IMR-90 (cell line): ENCODE measurements around the gene NXN. TPM values are rescaled to one million over a fixed set of nuclear protein-coding genes. Genes with fewer than 3 reads are reported as not detected.

Experiments used
- ATAC-seq: fragments of 200-7000 bp; cut with Tn5 transposase; 2 replicates; pipeline ENCODE4 v1.9.1; 2020; ENCODE audit warnings: low read depth, mild to moderate bottlenecking, moderate library complexity
- BruUV-seq: library from RNA; stranded (reverse); fragments of 400-500 nt; replicated peaks from 2 replicates; lab custom pipeline; 2021; lab: Mats Ljungman, UMichigan
- CTCF ChIA-PET: fragments of 300-600 bp; formaldehyde crosslinking; extraction: SDS; loops from one replicate; lab custom pipeline; 2021; ENCODE audit warnings: antibody characterized with exemption; lab: Yijun Ruan, JAX
- POLR2A ChIA-PET: fragments of 300-600 bp; sonication (Branson Sonifier 250); formaldehyde crosslinking; loops from one replicate; lab custom pipeline; 2022; ENCODE audit warnings: antibody characterized with exemption; ENCODE audit not compliant: unreplicated experiment; lab: Charles Lee
- DNase-seq: peaks from one replicate; pipeline ENCODE4 v3.0.0; 2013
- H2AFZ ChIP-seq: replicated peaks from 2 replicates; pipeline ENCODE3; 2013; ENCODE audit warnings: low read length, mild to moderate bottlenecking; ENCODE audit not compliant: poor library complexity
- H2AK5ac ChIP-seq: 2 replicates; pipeline ENCODE4 v1.6.1; 2013; ENCODE audit warnings: low read depth, low read length, inconsistent platforms
- H2AK9ac ChIP-seq: replicated peaks from 2 replicates; pipeline ENCODE3; 2013; ENCODE audit warnings: mild to moderate bottlenecking, low read depth, low read length, moderate library complexity; ENCODE audit not compliant: poor library complexity
- H2BK120ac ChIP-seq: 2 replicates; pipeline ENCODE4 v1.6.1; 2013; ENCODE audit warnings: low read depth, low read length, inconsistent platforms
- H2BK15ac ChIP-seq: 3 replicates; pipeline ENCODE4 v1.6.1; 2013; ENCODE audit warnings: low read depth, low read length, inconsistent platforms
- H2BK20ac ChIP-seq: 2 replicates; pipeline ENCODE4 v1.6.1; 2013; ENCODE audit warnings: low read depth, mild to moderate bottlenecking, inconsistent platforms, low read length, moderate library complexity
- H2BK5ac ChIP-seq: 2 replicates; pipeline ENCODE4 v1.6.1; 2013; ENCODE audit warnings: mild to moderate bottlenecking, low read depth, low read length, inconsistent platforms; ENCODE audit not compliant: poor library complexity, severe bottlenecking
- H3K14ac ChIP-seq: replicated peaks from 2 replicates; pipeline ENCODE4 v1.6.1; 2013; ENCODE audit warnings: low read depth, low read length, inconsistent platforms
- H3K18ac ChIP-seq: 2 replicates; pipeline ENCODE4 v1.6.1; 2013; ENCODE audit warnings: low read depth, low read length, control low read depth
- H3K23ac ChIP-seq: 2 replicates; pipeline ENCODE4 v1.6.1; 2013; ENCODE audit warnings: low read depth, low read length, inconsistent platforms
- H3K27ac ChIP-seq: 2 replicates; pipeline ENCODE4 v1.5.1; 2013; ENCODE audit warnings: mild to moderate bottlenecking, control low read depth, low read length; ENCODE audit not compliant: insufficient read depth
- H3K27me3 ChIP-seq: 2 replicates; pipeline ENCODE4 v1.6.1; 2013; ENCODE audit warnings: low read length; ENCODE audit not compliant: control insufficient read depth, insufficient read depth
- H3K36me3 ChIP-seq: 2 replicates; pipeline ENCODE4 v1.6.1; 2013; ENCODE audit warnings: low read length, mixed read lengths; ENCODE audit not compliant: control insufficient read depth, insufficient read depth
- H3K4ac ChIP-seq: 2 replicates; pipeline ENCODE4 v1.6.1; 2013; ENCODE audit warnings: low read depth, low read length, inconsistent platforms
- H3K4me1 ChIP-seq: 2 replicates; pipeline ENCODE4 v1.6.1; 2013; ENCODE audit warnings: low read length, mixed read lengths; ENCODE audit not compliant: control insufficient read depth, insufficient read depth
- H3K4me2 ChIP-seq: 2 replicates; pipeline ENCODE4 v1.6.1; 2013; ENCODE audit warnings: low read depth, mild to moderate bottlenecking, control low read depth, low read length, moderate library complexity
- H3K4me3 ChIP-seq: 2 replicates; pipeline ENCODE4 v1.5.1; 2013; ENCODE audit warnings: low read depth, mild to moderate bottlenecking, control low read depth, low read length, moderate library complexity; ENCODE audit not compliant: insufficient read depth
- H3K56ac ChIP-seq: 2 replicates; pipeline ENCODE4 v1.6.1; 2013; ENCODE audit warnings: low read length, inconsistent platforms; ENCODE audit not compliant: insufficient read depth; ENCODE audit errors: extremely low read depth
- H3K79me1 ChIP-seq, 2 experiments: 2 replicates each; pipeline ENCODE4 v1.6.1; 2013; ENCODE audit warnings: low read length in 2 of 2, inconsistent platforms in 1 of 2, low read depth in 1 of 2
- H3K9ac ChIP-seq: 2 replicates; pipeline ENCODE4 v1.6.1; 2013; ENCODE audit warnings: low read depth, low read length, control low read depth
- H3K9me1 ChIP-seq: 2 replicates; pipeline ENCODE4 v1.6.1; 2013; ENCODE audit warnings: low read length, inconsistent platforms; ENCODE audit not compliant: insufficient read depth
- H3K9me3 ChIP-seq: 2 replicates; pipeline ENCODE4 v1.6.1; 2013; ENCODE audit warnings: low read length; ENCODE audit not compliant: control insufficient read depth, insufficient read depth
- H4K20me1 ChIP-seq: 2 replicates; pipeline ENCODE4 v1.6.1; 2013; ENCODE audit warnings: low read length, inconsistent platforms; ENCODE audit not compliant: insufficient read depth
- H4K5ac ChIP-seq: 2 replicates; pipeline ENCODE4 v1.6.1; 2013; ENCODE audit warnings: mild to moderate bottlenecking, low read depth, low read length, control low read depth
- H4K8ac ChIP-seq, 2 experiments: 2 replicates each; pipeline ENCODE4 v1.6.1; 2013; ENCODE audit warnings: low read depth in 2 of 2, low read length in 2 of 2, control low read depth in 1 of 2, inconsistent platforms in 1 of 2
- H4K91ac ChIP-seq: 2 replicates; pipeline ENCODE4 v1.6.1; 2013; ENCODE audit warnings: low read depth, low read length, inconsistent platforms; ENCODE audit not compliant: insufficient read depth
- BHLHE40 ChIP-seq: fragments of 150-350 bp; IDR thresholded peaks from 2 replicates; pipeline ENCODE4 v1.6.1; 2016; ENCODE audit warnings: mild to moderate bottlenecking, low read depth, low read length
- FOS ChIP-seq: fragments of 150-350 bp; IDR thresholded peaks from 2 replicates; pipeline ENCODE4 v1.6.1; 2016; ENCODE audit warnings: low read depth, low read length
- MAFK ChIP-seq: IDR thresholded peaks from 2 replicates; pipeline ENCODE4 v1.6.1; 2012; ENCODE audit warnings: low read depth, low read length, improper control_type of control experiment
- MAZ ChIP-seq: IDR thresholded peaks from 2 replicates; pipeline ENCODE4 v1.6.1; 2012; ENCODE audit warnings: low read depth, mild to moderate bottlenecking, low read length, improper control_type of control experiment, moderate library complexity, borderline replicate concordance
- MXI1 ChIP-seq: IDR thresholded peaks from 2 replicates; pipeline ENCODE4 v1.6.1; 2012; ENCODE audit warnings: low read depth, mild to moderate bottlenecking, low read length, moderate library complexity, borderline replicate concordance
- NFE2L2 ChIP-seq: fragments of 150-350 bp; IDR thresholded peaks from 2 replicates; pipeline ENCODE4 v1.6.1; 2016; ENCODE audit warnings: low read depth, mild to moderate bottlenecking, low read length
- POLR2A ChIP-seq: IDR thresholded peaks from 2 replicates; pipeline ENCODE4 v1.6.1; 2012; ENCODE audit warnings: mild to moderate bottlenecking, low read depth, low read length
- RAD21 ChIP-seq: IDR thresholded peaks from 2 replicates; pipeline ENCODE4 v1.6.1; 2012; ENCODE audit warnings: low read length, improper control_type of control experiment
- RCOR1 ChIP-seq: IDR thresholded peaks from 2 replicates; pipeline ENCODE4 v1.6.1; 2012; ENCODE audit warnings: mild to moderate bottlenecking, low read length, improper control_type of control experiment; ENCODE audit not compliant: insufficient replicate concordance
- RFX5 ChIP-seq: IDR thresholded peaks from 2 replicates; pipeline ENCODE4 v1.8.0; 2012; ENCODE audit warnings: low read depth, mild to moderate bottlenecking, low read length, moderate library complexity
- SMC3 ChIP-seq: fragments of 150-350 bp; IDR thresholded peaks from 2 replicates; pipeline ENCODE4 v1.6.1; 2016; ENCODE audit warnings: low read depth, mild to moderate bottlenecking, antibody characterized with exemption, low read length, moderate library complexity
- WGBS, 2 experiments: methylation state at CpG; one replicate each; pipeline versions ENCODE4 v1.1.5 to v1.1.7; 2013; ENCODE audit warnings: missing lambda C conversion rate in 2 of 2; ENCODE audit not compliant: insufficient read length in 1 of 2; ENCODE audit errors: extremely low coverage in 2 of 2; 5-methylcytosine and 5-hydroxymethylcytosine counted together
- dilution Hi-C: fragments of 300-500 bp; cut with HindIII; formaldehyde crosslinking; loops from one replicate; pipeline ENCODE4 v1.14.3; 2018; ENCODE audit warnings: low sequenced_read_pairs; ENCODE audit not compliant: unreplicated experiment
- in situ Hi-C: fragments of 300-500 bp; cut with MboI; formaldehyde crosslinking; loops from 3 replicates; pipeline ENCODE4 v1.14.3; 2019; ENCODE audit warnings: low sequenced_read_pairs, inconsistent platforms, mixed read lengths
- intact Hi-C: fragments of 100-400 bp; cut with micrococcal nuclease; formaldehyde crosslinking; loops from 2 replicates; pipeline ENCODE4 v1.10.0; 2022
- polyA plus RNA-seq, 3 experiments: library from polyadenylated mRNA; depleted of rRNA; stranded (reverse); fragments of >200 nt; gene quantifications; 2 replicates each; pipeline ENCODE4 v1.2.3, GENCODE V29; 2012; ENCODE audit warnings: low replicate concordance in 1 of 3
- total RNA-seq: library from RNA; depleted of rRNA; stranded (reverse); fragments of >200 nt; gene quantifications from 2 replicates; pipeline ENCODE4 v1.2.3, GENCODE V29; 2012
- TF ChIP-seq, protein P1 (sequence below): conservative IDR thresholded peaks from 2 replicates; pipeline ENCODE4 v1.5.1; 2012; ENCODE audit warnings: mild to moderate bottlenecking, low read depth, low read length, improper control_type of control experiment
- TF ChIP-seq, protein P2 (sequence below): fragments of 150-350 bp; IDR thresholded peaks from 2 replicates; pipeline ENCODE4 v1.6.1; 2017; ENCODE audit warnings: mild to moderate bottlenecking, antibody characterized with exemption, low read length, low read depth
- TF ChIP-seq, protein P3 (sequence below): fragments of 150-350 bp; IDR thresholded peaks from 2 replicates; pipeline ENCODE4 v1.6.1; 2016; ENCODE audit warnings: low read depth, mild to moderate bottlenecking, low read length, moderate library complexity, borderline replicate concordance

NXN gene
- total and polyA plus RNA-seq, 2 of the 4 experiments (the other 2 are of a cell fraction), result 52.5 to 116 TPM

DNA sequence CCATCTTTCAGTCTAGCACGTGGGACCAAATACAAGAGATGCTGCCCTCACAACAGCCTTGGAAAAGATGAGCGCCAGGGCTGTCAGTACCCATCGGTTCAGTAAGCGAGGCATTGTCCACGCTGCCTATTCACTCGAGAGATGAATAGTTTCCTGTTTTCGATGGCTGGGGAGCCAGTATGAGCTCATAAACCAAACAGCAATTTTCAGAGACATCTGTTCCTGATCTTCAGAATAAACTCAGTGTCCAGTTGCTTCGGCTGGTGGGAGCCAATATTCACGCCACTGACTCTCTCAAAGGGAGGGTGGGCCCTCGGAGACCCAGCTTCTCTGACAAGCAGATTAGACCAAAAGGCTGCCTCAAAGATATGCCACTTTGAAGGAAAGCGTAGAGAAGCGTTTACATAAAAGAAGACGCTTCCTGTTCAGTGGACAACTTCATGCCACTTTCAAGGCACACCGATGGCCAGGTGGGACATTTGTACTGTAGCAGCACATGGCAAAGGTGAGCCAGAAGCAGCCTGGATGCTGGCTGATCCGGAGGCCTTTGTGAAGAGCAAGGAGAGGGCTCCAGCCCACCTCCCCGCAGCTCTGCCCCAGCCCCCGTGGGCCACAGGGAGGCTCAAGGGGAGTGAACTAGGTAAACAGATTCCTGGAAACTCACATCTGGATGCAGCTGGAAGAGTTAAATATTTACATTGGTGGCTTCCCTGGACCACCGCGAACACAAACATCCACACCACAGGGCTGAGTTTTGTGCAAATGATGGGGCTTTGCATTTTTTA, 23.4 kb upstream of the NXN start:
- Histone ChIP-seq H2AFZ (no peak overlapping the region), H4K20me1 (peaks cover 70% of the 10 kb centered on the region), H3K4me2 (peak overlapping the region; percentile 55), H3K4ac (peak overlapping the region; percentile 97), H4K5ac (peak overlapping the region; percentile 86), H3K9me1 (peaks cover 30% of the 10 kb centered on the region), H2BK120ac (peak overlapping the region; percentile 95), H3K4me1 (peaks cover 48% of the 10 kb centered on the region), H4K91ac (peak overlapping the region; percentile 83), H3K79me1 (peaks cover 22 to 63% of the 10 kb centered on the region in 2 experiments), H3K36me3 (peaks cover 55% of the 10 kb centered on the region), H2BK15ac (peak overlapping the region; percentile 82; the same call in 2 of the 3 replicates), H3K23ac (peak overlapping the region; percentile 96), H3K14ac (peak overlapping the region; percentile 93), H2BK20ac (peak overlapping the region; percentile 87), H2BK5ac (peak overlapping the region; percentile 96), H2AK9ac (peak overlapping the region; percentile 66), H3K27me3 (no peaks in the 10 kb centered on the region), H3K4me3 (no peak overlapping the region), H3K18ac (peak overlapping the region; percentile 87), H2AK5ac (peak overlapping the region; percentile 98), H3K9ac (peak overlapping the region; percentile 46; the same call in 1 of the 2 replicates), H3K9me3 (no peaks in the 10 kb centered on the region), H4K8ac (peak overlapping the region; percentile 26 to 95), H3K27ac (peak overlapping the region; percentile 95), H3K56ac (peak overlapping the region; percentile 41)
- dilution Hi-C loops (no loop called here), in situ Hi-C loops (no loop called here), intact Hi-C loops (loop anchor here (1.0 kb wide), 1 partner anchor 53 kb away; no protein-coding TSS in a partner anchor)
- WGBS, 2 experiments, result 10% methylated on average over 10 of the region's 19 CpGs; no CpG with 5 or more reads in 1 of the 2 experiments
- ATAC-seq, result peak; percentile 43
- no TSS peak for BruUV-seq
- CTCF ChIA-PET, result interaction anchor here (3.2 kb wide), 1 partner anchor 53 kb away, joined by 25 read pairs; no protein-coding TSS in a partner anchor
- DNase-seq, result peak; percentile 89
- POLR2A ChIA-PET, result no interaction called here
- TF ChIP-seq RCOR1 (no peak), RFX5 (no peak), POLR2A (no peak), FOS (no peak), SMC3 (no peak), MAZ (no peak; the same call in 1 of the 2 replicates), RAD21 (no peak), NFE2L2 (no peak), MXI1 (no peak; the same call in 1 of the 2 replicates), BHLHE40 (no peak), MAFK (no peak)
- TF ChIP-seq, protein P1, sequence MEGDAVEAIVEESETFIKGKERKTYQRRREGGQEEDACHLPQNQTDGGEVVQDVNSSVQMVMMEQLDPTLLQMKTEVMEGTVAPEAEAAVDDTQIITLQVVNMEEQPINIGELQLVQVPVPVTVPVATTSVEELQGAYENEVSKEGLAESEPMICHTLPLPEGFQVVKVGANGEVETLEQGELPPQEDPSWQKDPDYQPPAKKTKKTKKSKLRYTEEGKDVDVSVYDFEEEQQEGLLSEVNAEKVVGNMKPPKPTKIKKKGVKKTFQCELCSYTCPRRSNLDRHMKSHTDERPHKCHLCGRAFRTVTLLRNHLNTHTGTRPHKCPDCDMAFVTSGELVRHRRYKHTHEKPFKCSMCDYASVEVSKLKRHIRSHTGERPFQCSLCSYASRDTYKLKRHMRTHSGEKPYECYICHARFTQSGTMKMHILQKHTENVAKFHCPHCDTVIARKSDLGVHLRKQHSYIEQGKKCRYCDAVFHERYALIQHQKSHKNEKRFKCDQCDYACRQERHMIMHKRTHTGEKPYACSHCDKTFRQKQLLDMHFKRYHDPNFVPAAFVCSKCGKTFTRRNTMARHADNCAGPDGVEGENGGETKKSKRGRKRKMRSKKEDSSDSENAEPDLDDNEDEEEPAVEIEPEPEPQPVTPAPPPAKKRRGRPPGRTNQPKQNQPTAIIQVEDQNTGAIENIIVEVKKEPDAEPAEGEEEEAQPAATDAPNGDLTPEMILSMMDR, result no peak
- TF ChIP-seq, protein P2, sequence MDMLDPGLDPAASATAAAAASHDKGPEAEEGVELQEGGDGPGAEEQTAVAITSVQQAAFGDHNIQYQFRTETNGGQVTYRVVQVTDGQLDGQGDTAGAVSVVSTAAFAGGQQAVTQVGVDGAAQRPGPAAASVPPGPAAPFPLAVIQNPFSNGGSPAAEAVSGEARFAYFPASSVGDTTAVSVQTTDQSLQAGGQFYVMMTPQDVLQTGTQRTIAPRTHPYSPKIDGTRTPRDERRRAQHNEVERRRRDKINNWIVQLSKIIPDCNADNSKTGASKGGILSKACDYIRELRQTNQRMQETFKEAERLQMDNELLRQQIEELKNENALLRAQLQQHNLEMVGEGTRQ, result no peak
- TF ChIP-seq, protein P3, sequence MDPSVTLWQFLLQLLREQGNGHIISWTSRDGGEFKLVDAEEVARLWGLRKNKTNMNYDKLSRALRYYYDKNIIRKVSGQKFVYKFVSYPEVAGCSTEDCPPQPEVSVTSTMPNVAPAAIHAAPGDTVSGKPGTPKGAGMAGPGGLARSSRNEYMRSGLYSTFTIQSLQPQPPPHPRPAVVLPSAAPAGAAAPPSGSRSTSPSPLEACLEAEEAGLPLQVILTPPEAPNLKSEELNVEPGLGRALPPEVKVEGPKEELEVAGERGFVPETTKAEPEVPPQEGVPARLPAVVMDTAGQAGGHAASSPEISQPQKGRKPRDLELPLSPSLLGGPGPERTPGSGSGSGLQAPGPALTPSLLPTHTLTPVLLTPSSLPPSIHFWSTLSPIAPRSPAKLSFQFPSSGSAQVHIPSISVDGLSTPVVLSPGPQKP, result no peak
